Suprapubic skin (tissue), 4 donors: ENCODE data around the gene HDDC3. TPM values are rescaled to one million over a fixed set of nuclear protein-coding genes. Genes with fewer than 3 reads are reported as not detected.

ENCODE experiments used
- DNase-seq, 2 donors: peaks; one replicate each; pipeline ENCODE4 v3.0.0-alpha.2; 2019; ENCODE audit warnings: low spot score in 2 of 2
- H3K27ac ChIP-seq: fragments of 200-600 bp; sonication (generic); one replicate; pipeline ENCODE4 v1.5.1; 2019
- H3K27me3 ChIP-seq: fragments of 200-600 bp; sonication (generic); one replicate; pipeline ENCODE4 v1.5.1; 2019
- H3K36me3 ChIP-seq: fragments of 200-600 bp; sonication (generic); one replicate; pipeline ENCODE4 v1.5.1; 2019
- H3K4me1 ChIP-seq: fragments of 200-600 bp; sonication (generic); one replicate; pipeline ENCODE4 v1.5.1; 2019
- H3K4me3 ChIP-seq: fragments of 200-600 bp; sonication (generic); one replicate; pipeline ENCODE4 v1.5.1; 2019; ENCODE audit warnings: mild to moderate bottlenecking
- H3K9me3 ChIP-seq: fragments of 200-600 bp; sonication (generic); one replicate; pipeline ENCODE4 v1.5.1; 2019
- EP300 ChIP-seq: sonication (generic); formaldehyde crosslinking; IDR thresholded peaks from one replicate; pipeline ENCODE4 v1.6.1; 2017; ENCODE audit warnings: antibody characterized with exemption
- POLR2A ChIP-seq, 2 donors: fragments of 450-650 bp; IDR thresholded peaks; one replicate each; pipeline ENCODE4 v1.6.1; 2017; ENCODE audit warnings: antibody characterized with exemption in 2 of 2, mild to moderate bottlenecking in 2 of 2, moderate library complexity in 2 of 2
- POLR2AphosphoS5 ChIP-seq, 3 donors: sonication (generic); formaldehyde crosslinking; IDR thresholded peaks; one replicate each; pipeline ENCODE4 v1.6.1; 2017; ENCODE audit warnings: antibody characterized with exemption in 3 of 3
- WGBS: methylation state at CpG from one replicate; pipeline ENCODE4 v1.1.5; 2018; 5-methylcytosine and 5-hydroxymethylcytosine counted together
- total RNA-seq, 4 donors: library from RNA; depleted of rRNA; stranded (reverse); fragments of >200 nt; gene quantifications; one replicate each; pipeline ENCODE4 v1.1.0, GENCODE V29; 2016
- TF ChIP-seq, protein P1 (sequence below), 2 donors: fragments of 200-600 bp in 1 of 2; fragments of 450-650 bp in 1 of 2; sonication (generic) in 1 of 2; IDR thresholded peaks; one replicate each; pipeline ENCODE4 v1.5.1; 2016 to 2019; ENCODE audit warnings: antibody characterized with exemption in 2 of 2, mild to moderate bottlenecking in 1 of 2, moderate library complexity in 1 of 2

Gene HDDC3
- total RNA-seq, 4 donors from 2014 or later: 13.5 to 119 (median 17.0) TPM

DNA sequence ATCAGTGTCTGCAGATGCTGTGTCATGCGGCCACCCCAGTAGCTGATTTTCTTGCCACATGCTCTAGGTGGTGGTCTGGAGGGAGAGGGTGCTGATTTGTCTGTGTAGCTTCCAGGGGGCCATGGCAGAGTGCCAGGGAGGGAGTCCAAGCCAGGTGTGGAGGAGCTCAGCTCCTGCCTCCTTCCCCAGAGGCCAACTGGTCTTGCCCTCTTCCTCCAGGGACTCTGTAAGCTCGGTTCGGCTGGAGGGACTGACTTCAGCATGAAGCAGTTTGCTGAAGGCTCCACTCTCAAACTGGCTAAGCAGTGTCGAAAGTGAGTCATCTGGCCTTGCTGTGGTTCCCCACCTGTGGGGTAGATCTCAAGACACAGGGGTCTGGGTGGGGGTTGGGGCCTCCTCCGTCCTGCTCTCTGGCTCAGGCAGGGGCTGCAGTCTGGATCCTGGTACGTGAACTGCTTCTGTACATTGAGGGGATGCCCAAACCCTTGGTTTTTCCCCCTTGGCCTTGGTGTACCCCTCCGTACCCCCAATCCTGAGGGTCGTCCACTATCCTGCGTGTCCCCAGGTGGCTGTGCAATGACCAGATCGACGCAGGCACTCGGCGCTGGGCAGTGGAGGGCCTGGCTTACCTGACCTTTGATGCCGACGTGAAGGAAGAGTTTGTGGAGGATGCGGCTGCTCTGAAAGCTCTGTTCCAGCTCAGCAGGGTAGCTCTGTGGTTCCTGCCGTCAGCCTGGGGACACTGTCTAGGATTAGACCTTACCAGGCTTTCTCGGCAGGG is 15.4 kb upstream of the HDDC3 start:
- Histone ChIP-seq H3K4me1 (no peaks in the 10 kb centered on the region), H3K27ac (no peak overlapping the region), H3K9me3 (no peaks in the 10 kb centered on the region), H3K27me3 (no peaks in the 10 kb centered on the region), H3K4me3 (no peak overlapping the region), H3K36me3 (peaks cover 98% of the 10 kb centered on the region)
- WGBS: 70% methylated on average over 4 of the region's 18 CpGs
- peak in 1 of 2 donors; percentile 65 for DNase-seq
- TF ChIP-seq POLR2AphosphoS5 (IDR thresholded peaks at IDR 0.05) (no peak), POLR2A (IDR thresholded peaks at IDR 0.05) (no peak), EP300 (no peak)
- TF ChIP-seq, protein P1, sequence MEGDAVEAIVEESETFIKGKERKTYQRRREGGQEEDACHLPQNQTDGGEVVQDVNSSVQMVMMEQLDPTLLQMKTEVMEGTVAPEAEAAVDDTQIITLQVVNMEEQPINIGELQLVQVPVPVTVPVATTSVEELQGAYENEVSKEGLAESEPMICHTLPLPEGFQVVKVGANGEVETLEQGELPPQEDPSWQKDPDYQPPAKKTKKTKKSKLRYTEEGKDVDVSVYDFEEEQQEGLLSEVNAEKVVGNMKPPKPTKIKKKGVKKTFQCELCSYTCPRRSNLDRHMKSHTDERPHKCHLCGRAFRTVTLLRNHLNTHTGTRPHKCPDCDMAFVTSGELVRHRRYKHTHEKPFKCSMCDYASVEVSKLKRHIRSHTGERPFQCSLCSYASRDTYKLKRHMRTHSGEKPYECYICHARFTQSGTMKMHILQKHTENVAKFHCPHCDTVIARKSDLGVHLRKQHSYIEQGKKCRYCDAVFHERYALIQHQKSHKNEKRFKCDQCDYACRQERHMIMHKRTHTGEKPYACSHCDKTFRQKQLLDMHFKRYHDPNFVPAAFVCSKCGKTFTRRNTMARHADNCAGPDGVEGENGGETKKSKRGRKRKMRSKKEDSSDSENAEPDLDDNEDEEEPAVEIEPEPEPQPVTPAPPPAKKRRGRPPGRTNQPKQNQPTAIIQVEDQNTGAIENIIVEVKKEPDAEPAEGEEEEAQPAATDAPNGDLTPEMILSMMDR (IDR thresholded peaks at IDR 0.05): no peak

GRCh38 chr15:90946941-90947576 is 14.7 kb upstream of the HDDC3 start:
- 86% methylated on average over 6 of the region's 8 CpGs for WGBS
- H3K4me3 ChIP-seq: no peak overlapping the region
- DNase-seq: peak in 1 of 2 donors; percentile 42
- no peak for TF ChIP-seq POLR2AphosphoS5 (IDR thresholded peaks at IDR 0.05)
- TF ChIP-seq POLR2A (IDR thresholded peaks at IDR 0.05): no peak
- TF ChIP-seq EP300: no peak
- TF ChIP-seq, protein P1 (IDR thresholded peaks at IDR 0.05): no peak
- peaks cover 98% of the 10 kb centered on the region for H3K36me3 ChIP-seq
- no peaks in the 10 kb centered on the region for H3K27me3 ChIP-seq
- no peaks in the 10 kb centered on the region for H3K4me1 ChIP-seq
- no peaks in the 10 kb centered on the region for H3K9me3 ChIP-seq
- no peak overlapping the region for H3K27ac ChIP-seq

DNA sequence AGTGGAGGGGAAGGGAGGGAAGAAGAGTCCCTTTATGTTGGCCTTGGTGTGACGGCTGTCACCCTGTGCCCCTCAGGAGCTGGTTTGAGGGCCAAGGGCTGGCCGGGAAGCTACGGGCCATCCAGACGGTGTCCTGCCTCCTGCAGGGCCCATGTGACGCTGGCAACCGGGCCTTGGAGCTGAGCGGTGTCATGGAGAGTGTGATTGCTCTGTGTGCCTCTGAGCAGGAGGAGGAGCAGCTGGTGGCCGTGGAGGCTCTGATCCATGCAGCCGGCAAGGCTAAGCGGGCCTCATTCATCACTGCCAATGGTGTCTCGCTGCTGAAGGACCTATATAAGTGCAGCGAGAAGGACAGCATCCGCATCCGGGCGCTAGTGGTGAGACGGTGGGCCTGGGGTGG is 14.2 kb upstream of the HDDC3 start:
- DNase-seq: peak in 1 of 2 donors; percentile 42
- TF ChIP-seq POLR2AphosphoS5 (IDR thresholded peaks at IDR 0.05) (no peak), EP300 (no peak), POLR2A (IDR thresholded peaks at IDR 0.05) (no peak)
- TF ChIP-seq, protein P1 (IDR thresholded peaks at IDR 0.05): no peak
- Histone ChIP-seq H3K4me3 (no peak overlapping the region), H3K27me3 (no peaks in the 10 kb centered on the region), H3K4me1 (no peaks in the 10 kb centered on the region), H3K36me3 (peaks cover 98% of the 10 kb centered on the region), H3K27ac (no peak overlapping the region), H3K9me3 (no peaks in the 10 kb centered on the region)
- 93% methylated on average over 16 of the region's 16 CpGs for WGBS

DNA sequence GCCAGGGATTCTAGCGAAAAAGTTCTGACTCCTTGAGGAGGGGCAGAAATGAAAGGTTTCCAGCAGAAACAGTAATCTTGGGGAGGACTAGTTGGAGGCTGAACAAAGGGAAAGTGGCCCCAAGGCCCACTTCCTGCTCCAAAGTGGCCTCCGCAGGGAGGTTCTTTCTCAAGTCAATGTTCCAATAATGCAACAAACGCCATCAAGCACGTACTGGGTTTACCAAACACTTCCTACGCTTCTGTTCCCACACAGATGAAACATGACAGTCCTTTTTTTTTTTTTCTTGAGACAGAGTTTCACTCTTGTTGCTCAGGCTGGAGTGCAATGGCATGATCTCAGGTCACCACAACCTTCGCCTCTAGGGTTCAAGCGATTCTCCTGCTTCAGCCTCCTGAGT is 12.7 kb upstream of the HDDC3 start:
- H3K4me1 ChIP-seq: no peaks in the 10 kb centered on the region
- no peak for DNase-seq
- H3K4me3 ChIP-seq: no peak overlapping the region
- H3K27ac ChIP-seq: no peak overlapping the region
- 97% methylated on average over 7 of the region's 7 CpGs for WGBS
- no peaks in the 10 kb centered on the region for H3K9me3 ChIP-seq
- no peak for TF ChIP-seq POLR2AphosphoS5 (IDR thresholded peaks at IDR 0.05)
- TF ChIP-seq EP300: no peak
- TF ChIP-seq, protein P1 (IDR thresholded peaks at IDR 0.05): no peak
- no peak for TF ChIP-seq POLR2A (IDR thresholded peaks at IDR 0.05)
- H3K27me3 ChIP-seq: no peaks in the 10 kb centered on the region
- H3K36me3 ChIP-seq: peaks cover 98% of the 10 kb centered on the region
